GM20000 (cell line): ENCODE data around the gene MAST4.
"Not testable (repeated sequence)": the region's sequence is repeated elsewhere in the genome, so short reads cannot be mapped to it uniquely, and the experiment has no call there.

Experiments
- DNase-seq: peaks from one replicate; pipeline ENCODE4 v3.0.0; 2012; ENCODE audit warnings: low spot score
- TF ChIP-seq, protein P1 (sequence below): IDR thresholded peaks from 2 replicates; pipeline ENCODE4 v1.5.1; 2012; ENCODE audit warnings: mild to moderate bottlenecking, control low read depth; ENCODE audit errors: extremely low read depth, missing control alignments

MAST4 gene

GRCh38 chr5:66674802-66675201 is 78.6 kb downstream of the MAST4 start:
- TF ChIP-seq, protein P1, sequence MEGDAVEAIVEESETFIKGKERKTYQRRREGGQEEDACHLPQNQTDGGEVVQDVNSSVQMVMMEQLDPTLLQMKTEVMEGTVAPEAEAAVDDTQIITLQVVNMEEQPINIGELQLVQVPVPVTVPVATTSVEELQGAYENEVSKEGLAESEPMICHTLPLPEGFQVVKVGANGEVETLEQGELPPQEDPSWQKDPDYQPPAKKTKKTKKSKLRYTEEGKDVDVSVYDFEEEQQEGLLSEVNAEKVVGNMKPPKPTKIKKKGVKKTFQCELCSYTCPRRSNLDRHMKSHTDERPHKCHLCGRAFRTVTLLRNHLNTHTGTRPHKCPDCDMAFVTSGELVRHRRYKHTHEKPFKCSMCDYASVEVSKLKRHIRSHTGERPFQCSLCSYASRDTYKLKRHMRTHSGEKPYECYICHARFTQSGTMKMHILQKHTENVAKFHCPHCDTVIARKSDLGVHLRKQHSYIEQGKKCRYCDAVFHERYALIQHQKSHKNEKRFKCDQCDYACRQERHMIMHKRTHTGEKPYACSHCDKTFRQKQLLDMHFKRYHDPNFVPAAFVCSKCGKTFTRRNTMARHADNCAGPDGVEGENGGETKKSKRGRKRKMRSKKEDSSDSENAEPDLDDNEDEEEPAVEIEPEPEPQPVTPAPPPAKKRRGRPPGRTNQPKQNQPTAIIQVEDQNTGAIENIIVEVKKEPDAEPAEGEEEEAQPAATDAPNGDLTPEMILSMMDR, result no peak
- no peak for DNase-seq

GRCh38 chr5:66675406-66675805 is 79.2 kb downstream of the MAST4 start:
- no peak for DNase-seq
- TF ChIP-seq, protein P1, result no peak

GRCh38 chr5:66680221-66680620 is 84.0 kb downstream of the MAST4 start:
- TF ChIP-seq, protein P1, result no peak
- DNase-seq, result no peak

DNA sequence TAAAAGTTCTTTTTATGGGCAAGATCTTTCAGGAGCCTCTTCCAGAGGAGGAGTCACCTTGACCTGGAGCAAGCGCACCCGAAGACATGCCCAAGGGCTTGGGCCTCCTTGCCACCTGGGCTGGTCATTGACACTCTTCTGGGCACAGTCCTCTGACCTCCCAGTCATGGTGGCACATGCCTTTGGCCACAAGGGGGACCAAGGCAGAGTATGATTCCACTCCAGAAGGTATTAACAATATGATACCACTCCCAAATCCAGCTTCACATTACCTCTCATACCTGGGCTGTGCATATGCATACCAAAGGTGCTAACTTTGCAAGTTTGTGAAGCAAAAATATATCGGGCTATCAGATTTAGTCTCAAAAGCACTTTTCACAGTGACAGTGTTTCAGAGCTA is 84.6 kb downstream of the MAST4 start:
- TF ChIP-seq, protein P1, result peak; percentile 42
- no peak for DNase-seq

GRCh38 chr5:66684663-66685062 is 88.5 kb downstream of the MAST4 start:
- no peak for DNase-seq
- TF ChIP-seq, protein P1, result no peak

DNA sequence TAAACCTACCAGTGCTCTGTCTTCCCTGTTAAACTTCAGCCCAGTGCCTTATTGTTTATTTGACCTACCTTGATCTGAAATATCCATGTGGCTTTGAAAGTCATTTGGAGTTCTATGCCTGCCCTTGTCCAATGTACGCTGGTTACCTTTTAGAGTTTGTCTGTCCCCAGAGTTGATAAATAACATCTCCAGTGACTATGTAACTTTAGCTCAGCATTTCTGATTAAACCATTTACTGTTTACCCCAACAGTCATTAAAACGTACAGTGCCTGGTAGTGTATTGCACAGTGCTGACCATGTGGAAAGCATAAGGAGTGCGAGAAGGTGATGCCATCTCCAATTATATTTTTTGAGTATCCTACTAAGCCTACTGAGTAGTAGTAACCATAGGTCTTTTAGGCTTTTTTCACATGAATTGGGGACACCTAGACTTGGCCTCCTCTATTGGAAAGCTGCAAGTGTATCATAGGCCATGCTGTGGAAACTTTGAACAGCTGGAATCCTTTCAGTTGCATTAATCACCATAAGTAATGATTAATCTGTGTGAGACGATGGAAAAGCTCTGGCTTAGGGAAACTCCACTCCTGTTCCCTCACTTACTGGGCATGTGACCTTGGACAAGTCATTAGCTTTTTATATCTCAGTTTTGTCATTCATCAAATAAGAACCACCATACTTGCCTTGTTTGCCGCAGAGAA is 93.5 kb downstream of the MAST4 start:
- no peak for DNase-seq
- TF ChIP-seq, protein P1, result no peak

- no peak for DNase-seq
- TF ChIP-seq, protein P1, result no peak
Measured at GRCh38 chr5:66694036-66694435, 97.8 kb downstream of the MAST4 start.

DNA sequence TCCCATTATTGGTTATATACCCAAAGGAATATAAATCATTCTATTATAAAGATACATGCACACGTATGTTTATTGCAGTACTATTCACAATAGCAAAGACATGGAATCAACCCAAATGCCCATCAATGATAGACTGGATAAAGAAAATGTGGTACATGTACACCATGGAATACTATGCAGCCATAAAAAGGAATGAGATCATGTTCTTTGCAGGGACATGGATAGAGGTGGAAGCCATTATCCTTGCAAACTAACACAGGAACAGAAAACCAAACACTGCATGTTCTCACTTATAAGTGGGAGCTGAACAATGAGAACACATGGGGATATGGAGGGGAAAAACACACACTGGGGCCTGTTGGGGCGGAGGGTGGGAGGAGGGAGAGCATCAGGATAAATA is 99.6 kb downstream of the MAST4 start:
- DNase-seq, result not testable (repeated sequence)
